HG02970 (cell line): Measurements from ENCODE around the gene VSIG8.

Experiments used
- ATAC-seq: cut with Tn5 transposase; IDR thresholded peaks from one replicate; pipeline ENCODE4 v1.9.1; 2021; ENCODE audit warnings: mild to moderate bottlenecking, moderate library complexity, moderate number of reproducible peaks; ENCODE audit not compliant: unreplicated experiment, low FRiP score

VSIG8 gene

DNA sequence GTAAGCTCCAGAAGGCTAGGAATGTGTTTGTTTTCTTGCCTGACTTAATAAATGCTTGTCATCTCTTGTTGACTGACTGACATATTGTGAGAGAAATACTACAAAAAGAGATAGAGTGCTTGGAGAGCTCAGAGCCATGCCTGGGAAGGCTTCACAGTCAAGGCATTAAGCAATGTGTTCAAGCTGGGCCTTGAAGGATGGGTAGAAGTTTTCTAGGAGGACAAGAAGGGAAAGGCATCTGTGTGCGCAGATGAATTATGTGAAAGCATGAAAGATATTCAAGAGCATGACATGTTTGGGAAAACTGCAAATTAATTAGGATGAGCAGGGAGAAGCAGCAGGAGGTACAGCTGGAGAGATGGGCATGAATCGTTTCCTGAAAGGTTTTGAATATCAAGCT is 30.1 kb downstream of the VSIG8 start:
- no peak for ATAC-seq

DNA sequence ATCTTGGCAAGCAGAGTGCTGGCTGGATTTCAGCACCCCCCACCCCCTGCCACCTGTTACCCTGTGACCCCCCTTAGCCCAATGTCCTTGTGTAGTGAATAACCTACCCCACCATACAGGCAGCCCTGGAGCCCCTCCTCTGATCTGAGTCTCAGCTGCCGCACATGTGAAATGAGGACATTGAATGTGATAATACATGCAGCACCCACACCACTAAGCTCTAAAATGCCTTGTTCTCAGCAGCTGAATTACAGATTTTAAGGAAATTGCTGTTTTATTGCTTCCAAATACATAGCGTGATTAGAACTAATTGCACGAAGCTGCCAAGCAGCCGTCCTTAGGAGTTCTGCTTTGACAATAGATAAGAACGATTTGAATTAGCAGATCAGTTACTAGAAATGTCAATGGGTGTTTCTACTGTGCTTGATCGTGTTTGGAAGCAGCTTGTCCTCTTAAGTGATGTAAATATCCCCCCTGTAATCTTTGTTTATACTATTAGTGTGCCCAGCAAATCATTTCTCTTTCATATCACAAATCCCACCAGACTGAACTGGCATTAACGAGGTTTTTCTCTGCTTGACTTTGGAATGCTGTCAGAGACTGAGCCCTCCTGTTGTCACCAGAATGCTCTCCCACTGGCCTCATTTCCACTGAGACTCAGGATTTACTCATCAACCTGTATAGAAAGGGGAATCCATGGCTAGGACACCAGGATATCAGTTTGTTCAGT is 30.9 kb downstream of the VSIG8 start:
- no peak for ATAC-seq

DNA sequence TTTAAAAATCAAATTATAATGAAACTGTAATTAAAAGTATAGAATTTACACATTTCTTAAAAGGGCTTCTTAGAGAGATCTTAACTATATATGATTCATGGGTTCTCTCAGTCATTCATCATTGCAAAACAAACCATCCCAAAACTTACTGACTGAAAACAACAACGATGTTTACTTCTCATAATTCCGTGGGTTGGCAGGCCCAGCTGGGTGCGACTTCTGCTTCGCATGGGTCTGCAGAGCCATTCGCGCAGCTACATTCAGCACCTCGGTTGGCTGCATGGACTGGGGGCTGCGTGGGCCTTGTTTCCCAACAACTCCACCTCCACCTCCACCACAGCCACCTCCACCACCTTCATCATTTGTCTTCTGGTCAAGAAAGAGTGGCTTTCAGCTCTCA is 31.7 kb downstream of the VSIG8 start:
- ATAC-seq = no peak

DNA sequence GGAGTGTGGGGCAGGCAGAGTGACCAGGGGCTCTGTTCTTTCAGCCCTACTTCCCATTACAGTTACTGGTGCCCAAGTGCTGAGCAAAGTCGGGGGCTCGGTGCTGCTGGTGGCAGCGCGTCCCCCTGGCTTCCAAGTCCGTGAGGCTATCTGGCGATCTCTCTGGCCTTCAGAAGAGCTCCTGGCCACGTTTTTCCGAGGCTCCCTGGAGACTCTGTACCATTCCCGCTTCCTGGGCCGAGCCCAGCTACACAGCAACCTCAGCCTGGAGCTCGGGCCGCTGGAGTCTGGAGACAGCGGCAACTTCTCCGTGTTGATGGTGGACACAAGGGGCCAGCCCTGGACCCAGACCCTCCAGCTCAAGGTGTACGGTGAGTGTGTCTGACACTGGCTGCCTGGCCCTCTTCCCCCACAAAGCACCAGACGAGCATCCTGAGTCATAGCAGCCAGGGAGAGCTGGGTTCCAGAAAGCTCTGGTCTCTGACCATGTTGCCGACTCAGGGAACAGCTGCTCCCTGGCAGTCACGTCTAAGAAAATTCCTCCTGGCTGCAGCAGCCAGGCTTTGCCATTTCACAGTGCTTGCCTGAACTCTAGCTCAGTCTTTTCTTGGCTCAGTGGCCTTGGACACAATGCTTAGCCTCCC is 32.5 kb downstream of the VSIG8 start:
- no peak for ATAC-seq

DNA sequence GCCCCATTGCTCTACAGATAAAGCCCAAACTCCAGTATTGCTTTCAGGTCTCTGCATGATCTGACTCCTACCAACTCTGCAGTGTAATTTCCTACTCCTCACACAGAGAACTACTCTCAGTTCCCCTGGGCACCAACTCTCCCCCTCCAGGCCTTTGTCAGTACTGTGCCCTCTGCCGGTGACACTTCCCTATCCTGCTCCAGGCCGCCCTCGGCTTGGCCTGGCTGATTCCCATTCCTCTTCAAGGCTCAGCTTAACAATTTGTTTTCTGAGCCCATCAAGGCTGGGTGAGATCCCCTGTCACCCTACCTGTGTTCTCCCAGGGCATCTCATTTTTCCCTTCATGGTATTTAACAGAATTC is 33.2 kb downstream of the VSIG8 start:
- no peak for ATAC-seq

DNA sequence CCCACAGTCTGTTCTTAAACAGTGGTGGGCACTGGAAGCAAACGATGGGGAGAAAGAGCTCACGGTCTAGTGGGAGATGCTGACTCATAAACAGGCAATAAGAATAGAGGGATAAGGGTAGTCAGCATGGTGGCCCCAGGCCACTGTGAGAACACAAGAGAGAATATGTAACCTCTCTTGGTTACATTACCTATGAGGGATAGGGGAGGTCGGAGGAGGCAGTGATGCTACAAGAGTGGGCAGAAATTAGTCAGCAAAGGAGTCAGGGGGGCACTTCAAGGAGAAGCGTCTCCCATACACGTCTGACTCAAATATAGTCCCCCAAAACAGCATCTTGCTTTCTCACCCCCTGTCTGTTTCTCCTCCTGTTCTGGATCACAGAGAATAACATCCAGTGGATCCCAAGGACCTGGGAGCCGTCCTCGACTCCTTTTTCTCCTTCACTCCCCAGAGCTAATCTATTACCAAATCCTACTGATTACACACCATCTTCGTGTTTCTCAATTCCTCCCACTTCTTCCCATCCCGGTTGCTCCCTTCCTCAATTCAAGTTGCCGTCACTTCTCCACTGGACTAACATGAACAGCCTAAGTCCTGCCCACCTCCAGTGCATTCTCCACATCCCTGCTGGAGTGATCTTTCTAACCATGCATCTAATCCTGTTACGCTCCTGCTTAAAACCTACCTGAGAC is 33.7 kb downstream of the VSIG8 start:
- ATAC-seq = no peak

DNA sequence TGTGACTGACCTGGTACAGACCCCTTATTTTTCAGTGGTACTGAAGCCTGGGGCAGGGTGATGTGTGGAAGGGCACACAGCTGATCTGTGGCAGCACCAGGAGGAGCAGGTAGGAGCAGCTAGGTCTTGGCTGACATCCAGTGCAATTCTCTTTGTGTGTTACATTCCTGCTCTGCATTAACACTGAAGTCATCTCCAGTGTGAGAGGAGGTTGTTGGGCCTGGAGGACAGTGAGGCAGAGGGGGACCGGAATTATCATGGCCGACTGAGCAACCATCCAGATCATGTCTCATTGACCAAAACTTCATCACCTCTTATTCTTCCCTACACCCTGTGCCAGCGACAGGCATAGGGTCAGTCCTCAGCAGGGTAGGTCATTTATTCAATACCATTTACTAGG is 34.3 kb downstream of the VSIG8 start:
- no peak for ATAC-seq

DNA sequence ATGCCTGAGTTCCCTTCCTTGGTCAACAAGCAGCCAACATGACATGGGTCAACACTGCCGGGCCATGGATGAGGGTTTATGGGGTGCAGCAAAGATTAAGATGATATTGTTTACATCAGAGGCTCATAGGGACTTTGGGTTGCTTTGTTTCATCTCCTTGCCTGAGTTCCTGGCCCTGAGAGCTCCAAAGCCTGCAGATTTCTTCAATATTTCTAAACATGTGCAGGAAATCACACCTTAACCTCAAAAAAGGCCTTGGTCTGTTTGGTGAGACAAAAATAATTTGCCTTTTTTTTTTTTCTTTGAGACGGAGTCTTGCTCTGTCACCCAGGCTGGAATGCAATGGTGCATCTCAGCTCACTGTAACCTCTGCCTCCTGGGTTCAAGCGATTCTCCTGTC is 34.9 kb downstream of the VSIG8 start:
- ATAC-seq = no peak

DNA sequence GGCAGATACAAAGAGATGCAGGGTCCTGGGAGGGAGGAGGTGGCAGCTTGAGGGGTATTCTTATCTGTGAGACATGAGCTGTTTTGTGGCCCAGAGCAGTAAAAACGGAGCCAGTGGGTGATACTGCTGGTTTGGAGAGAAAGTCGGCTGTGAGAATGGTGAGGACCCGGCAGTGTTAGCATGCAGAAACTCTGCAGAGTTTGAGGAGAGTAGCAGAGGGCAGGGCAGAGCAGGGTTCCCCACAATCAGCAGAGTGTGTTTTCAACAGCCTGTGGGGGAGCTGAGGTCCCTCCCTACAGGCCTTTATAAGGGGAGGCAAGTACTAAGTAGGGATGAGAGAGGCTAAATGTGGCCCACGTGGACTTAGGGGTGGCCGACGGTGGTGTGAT is 35.4 kb downstream of the VSIG8 start:
- ATAC-seq = no peak

DNA sequence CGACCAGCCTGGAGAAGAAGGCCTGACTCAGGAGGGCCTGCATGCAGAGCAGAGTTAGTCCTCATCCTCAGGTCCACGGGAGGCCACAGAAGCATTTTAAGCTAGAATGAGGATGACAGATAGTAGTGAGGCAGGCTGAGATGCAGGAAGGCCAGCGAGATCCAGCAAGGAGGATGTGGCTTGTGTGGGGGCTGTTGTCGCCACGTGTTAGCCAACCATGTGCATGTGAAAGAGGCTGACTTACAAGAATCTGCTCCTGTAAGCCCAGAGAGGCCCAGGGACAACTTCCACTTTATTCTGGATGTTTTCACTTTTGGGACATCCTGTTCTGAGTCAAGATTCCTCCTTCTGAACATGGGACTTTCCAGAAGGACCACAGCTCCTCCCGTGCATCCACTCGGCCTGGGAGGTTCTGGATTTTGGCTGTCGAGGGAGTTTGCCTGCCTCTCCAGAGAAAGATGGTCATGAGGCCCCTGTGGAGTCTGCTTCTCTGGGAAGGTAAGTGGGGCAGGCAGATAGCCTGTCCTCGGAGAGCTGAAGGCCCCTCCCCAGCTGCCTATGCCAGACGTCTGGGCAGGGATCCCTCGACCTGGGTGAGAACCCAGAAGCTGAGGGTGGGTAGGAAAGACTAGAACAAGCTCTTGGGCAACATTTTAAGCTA is 35.9 kb downstream of the VSIG8 start, which contains the start of gene SLAMF8:
Gene SLAMF8, plus strand, starts transcription at position 433 of the 661 bp plus-strand sequence. Its CDS starts 26 bp downstream, at position 459.
- ATAC-seq = no peak

DNA sequence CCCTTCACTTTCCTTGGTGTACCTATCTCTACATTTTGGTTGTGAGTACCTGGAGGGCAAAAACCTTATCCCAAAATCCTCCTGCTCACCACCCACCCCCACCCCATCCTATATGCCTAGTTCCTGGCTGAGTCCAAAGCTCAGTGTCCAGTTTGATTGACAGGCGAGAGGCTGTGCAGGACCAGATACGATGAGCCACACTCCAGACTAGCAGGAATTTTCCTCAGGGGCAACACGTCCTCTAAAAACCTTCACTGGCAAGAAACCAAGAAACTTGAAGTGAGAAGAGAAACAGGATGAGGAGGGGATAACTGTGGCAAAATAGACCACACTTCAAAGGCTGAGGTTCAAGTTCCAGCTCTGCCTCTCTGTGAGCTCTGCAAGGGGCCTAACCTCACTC is 36.9 kb downstream of the VSIG8 start:
- ATAC-seq = no peak

DNA sequence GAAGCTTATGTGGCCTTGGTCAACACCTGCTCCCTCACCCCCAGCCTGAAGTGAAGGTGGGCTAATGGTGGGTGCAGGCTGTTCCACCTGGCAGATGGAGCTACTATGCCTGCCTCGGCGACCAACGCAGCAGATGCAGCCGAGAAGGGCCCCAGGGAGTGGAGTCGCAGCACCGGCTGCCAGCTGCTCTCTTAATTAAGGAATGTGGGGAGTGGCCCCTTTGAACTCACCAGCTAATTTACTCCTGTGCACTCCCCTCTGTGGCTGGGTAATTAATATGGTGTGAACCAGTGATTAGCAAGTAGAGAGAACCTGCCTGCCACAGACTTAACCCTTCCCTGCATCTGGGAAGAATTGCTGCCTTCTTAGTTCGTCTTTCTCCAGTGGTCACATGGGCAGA is 39.1 kb downstream of the VSIG8 start:
- ATAC-seq = no peak

DNA sequence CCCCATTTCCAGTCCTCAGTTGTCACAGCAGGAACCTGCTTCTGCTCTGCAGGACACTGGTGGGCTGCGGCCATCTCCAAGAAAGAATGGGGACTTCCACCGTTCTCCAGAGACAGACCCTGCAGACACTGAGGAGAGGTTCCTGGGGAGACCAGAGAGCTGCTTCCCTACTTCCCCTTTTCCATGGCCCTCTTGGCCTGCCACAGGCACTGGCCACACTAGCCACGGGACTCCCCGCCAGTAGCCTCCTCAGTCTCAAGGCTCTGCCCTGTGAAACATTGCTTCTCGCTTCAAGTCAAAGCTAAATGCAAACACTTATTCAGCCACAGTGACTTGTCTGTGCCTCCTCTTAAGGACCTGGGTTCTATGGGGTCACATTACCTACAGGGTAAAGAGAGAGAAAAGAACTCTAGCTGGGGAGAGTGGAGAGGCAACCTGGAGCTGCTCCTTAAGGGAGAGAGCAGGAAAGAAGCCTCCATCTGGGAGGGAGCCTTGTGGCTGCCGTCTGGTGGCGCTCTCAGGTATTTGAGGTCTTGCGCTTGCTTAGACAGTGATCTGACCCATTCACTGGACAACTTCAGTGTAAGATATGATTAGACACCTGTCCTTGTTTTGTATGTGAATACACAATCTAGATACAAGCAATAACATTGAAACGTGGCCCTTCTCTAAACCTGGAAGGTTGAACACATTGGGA is 41.1 kb downstream of the VSIG8 start:
- no peak for ATAC-seq

DNA sequence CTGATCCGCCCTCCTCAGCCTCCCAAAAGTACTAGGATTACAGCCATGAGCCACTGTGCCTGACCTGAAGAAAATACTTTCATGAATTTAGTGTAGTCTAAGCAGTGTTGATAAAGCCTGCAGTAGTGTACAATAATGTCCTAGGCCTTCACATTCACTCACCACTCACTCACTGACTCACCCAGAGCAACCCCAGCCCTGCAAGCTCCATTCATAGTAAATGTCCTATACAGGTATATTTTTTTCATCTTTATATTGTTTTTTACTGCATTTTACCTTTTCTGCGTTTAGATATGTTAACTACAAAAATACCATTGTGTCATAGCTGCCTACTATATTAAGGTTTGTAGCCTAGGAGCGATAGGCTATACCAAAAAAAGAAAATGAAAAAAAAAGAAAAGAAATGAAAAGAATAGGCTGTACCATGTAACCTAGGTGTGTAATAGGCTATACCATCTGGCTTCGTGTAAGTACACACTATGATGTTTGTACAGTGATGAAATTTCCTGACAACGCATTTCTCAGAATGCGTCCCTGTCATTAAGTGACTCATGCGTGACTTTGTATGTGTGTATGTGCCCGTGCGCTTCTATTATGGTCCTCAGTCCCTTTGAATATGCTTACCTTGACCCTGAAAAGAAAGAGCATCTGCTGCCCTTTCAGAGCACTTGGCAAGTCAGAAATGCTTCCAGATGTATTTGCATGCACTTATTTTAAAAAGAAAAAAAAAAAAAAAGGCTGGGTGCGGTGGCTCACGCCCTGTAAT is 45.0 kb downstream of the VSIG8 start:
- no peak for ATAC-seq

DNA sequence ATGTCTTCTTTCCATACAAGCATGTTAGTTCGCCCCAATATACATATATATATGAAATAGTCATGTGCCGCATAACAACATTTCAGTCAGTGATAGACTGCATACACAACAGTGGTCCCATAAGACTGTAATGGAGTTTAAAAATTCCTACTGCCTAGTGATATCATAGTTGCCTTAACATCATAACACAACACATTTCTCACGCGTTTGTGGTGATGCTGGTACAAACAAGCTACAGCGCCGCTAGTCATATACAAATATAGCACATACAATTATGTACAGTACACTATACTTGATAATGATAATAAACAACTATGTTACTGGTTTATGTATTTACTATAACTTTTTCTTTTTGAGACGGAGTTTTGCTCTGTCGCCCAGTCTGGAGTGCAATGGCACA is 46.5 kb downstream of the VSIG8 start:
- ATAC-seq = no peak

DNA sequence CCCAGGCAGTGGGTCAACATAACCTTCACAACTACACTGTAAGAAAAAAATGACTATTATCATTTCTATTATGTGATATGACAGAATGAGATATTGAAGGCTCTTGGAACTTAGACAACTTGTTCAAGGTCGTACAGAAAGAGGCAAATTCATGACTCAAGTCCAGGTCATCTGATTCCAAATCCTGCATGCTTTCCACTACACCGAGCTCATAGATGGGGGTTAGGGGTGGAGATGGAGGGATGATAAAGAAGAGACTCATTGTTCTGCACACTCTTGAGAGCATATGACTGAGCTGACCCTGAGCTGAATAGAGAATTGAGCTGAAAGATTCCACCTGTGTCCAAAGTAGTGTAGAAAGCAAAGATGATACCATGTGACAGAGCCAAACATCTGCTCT is 57.5 kb downstream of the VSIG8 start:
- no peak for ATAC-seq
